ENCODE measurements around the gene CGRRF1.

Gene CGRRF1

GRCh38 chr14:54582334-54582733 lies 72.6 kb downstream of the CGRRF1 start:
- DNase-seq = no peak

- no peak for DNase-seq
These were observed 74.4 kb downstream of the CGRRF1 start for GRCh38 chr14:54584097-54584496.

- no peak for DNase-seq
These were observed 75.5 kb downstream of the CGRRF1 start for GRCh38 chr14:54585214-54585613.

Data from stimulated activated CD4-positive, alpha-beta T cell treated with anti-CD3 and anti-CD28 coated beads, Interleukin-4, amount 100 ng/mL, for 4 hours (primary cell).